Skeletal muscle cell (primary cell): ENCODE results near the gene STAT5B.
"Not testable (repeated sequence)": the region's sequence is repeated elsewhere in the genome, so short reads cannot be mapped to it uniquely, and the experiment has no call there.

Experiments used
- DNase-seq: peaks from one replicate; pipeline ENCODE4 v3.0.0-alpha.2; 2010; ENCODE audit warnings: low read depth
- H3K4me3 ChIP-seq: 2 replicates; pipeline ENCODE4 v1.5.1; 2011; ENCODE audit warnings: low read depth, mild to moderate bottlenecking, control low read depth, low read length, moderate library complexity

Gene STAT5B

DNA sequence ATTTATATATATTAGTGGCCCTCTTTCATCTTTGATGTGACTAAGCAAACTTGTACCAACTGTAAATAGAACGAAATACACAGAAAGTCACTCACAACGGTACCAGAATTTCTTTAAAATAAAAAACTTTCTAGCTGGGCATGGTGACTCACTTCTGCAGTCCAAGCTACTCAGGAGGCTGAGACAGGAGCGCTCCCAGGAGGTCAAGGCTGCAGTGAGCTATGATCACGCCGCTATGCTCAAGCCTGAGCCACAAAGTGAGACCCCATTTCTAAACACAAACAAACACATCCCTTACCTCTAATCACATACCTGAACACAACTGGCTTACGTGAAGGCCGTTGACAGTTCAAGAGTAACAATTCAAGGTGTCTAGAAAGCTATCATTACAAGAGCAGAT is 29.7 kb downstream of the STAT5B start:
- no peak overlapping the region for H3K4me3 ChIP-seq
- no peak for DNase-seq

DNA sequence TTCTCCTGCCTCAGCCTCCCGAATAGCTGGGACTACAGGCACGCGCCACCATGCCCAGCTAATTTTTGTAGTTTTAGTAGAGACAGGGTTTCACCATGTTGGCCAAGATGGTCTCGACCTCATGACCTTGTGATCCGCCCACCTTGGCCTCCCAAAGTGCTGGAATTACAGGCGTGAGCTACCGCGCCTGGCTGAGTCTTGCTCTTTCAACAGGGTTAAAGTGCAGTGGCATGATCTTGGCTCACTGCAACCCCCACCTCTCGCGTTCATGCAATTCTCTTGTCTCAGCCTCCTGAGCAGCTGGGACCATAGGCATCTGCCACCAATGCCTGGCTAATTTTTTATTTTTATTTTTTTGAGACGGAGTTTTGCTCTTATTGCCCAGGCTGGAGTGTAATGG is 31.0 kb downstream of the STAT5B start:
- not testable (repeated sequence) for DNase-seq, H3K4me3 ChIP-seq

DNA sequence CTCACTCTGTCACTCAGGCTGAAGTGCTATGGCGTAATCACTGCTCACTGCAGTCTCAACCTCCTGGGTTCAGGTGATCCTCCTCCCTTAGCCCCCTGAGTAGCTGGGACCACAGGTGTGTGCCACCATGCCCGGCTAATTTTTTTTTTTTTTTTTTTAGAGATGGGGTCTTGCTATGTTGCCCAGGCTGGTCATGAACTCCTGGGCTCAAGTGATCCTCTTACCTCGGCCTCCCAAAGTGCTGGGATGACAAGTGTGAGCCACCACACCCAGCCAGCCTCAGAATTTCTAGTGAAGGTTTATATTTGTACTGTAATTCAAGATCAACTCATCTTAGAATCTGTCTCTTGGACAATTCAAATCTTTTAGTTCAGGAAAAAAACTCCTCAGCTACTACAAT is 32.1 kb downstream of the STAT5B start:
- DNase-seq, result not testable (repeated sequence)

DNA sequence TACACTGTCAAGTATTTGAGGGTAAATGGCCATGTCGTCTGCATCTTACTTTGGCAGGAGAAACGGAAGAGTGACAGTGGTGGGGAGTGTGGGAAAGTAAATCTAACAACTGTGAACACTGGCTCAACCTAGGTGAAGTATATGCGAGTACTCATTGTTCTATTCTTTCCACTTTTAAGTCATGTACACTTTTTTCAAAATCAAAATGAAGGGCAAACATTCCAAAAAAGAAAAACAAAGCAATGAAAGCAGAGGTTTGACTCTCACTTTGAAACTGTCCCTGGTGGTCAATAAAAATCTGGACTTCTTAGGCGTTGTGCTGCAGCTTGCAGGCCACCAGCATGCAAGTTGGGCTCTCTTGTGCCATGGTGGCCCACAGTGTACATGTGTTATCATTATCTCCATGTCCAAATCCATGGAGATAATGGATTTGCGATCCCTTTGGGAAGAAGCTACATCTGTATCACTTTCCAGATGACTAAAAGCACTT is 32.7 kb downstream of the STAT5B start:
- H3K4me3 ChIP-seq, result no peak overlapping the region
- DNase-seq, result no peak

More for the DNA sequence above, 32.1 kb downstream of the STAT5B start:
- H3K4me3 ChIP-seq, result not testable (repeated sequence)

DNA sequence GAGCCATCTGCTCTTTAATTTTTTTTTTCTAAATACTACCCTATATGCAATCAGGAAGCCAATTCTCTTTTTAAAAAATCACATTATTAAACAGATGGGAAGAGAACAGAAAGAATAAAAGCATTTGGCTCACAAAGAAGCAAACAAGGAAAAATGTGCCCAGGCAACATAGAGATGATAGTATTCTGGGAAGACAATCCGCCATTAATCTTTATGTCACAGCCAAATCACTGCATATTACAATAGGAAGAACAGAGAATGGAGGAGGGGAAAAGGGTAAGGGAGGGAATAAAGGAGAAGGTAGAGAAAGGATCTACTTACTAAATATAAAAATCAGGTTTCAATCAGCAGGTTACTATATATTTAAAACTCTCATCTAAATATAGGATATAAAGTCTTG is 34.3 kb downstream of the STAT5B start:
- no peak for DNase-seq
- H3K4me3 ChIP-seq, result no peak overlapping the region

DNA sequence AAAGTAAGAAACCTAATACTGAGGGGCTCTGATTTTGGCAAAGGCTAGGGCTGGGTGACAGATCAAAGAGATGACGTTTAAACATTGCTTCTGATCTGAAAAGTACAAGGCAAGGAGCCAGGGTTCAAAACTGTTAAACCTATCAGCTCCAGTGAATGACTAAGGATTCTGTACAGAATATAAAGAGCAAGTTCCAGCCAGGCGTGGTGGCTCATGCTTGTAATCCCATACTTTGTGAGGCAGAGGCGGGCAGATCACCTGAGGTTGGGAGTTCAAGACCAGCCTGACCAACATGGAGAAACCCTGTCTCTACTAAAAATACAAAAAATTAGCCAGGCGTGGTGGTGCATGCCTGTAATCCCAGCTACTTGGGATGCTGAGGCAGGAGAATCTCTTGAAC is 35.3 kb downstream of the STAT5B start:
- H3K4me3 ChIP-seq, DNase-seq: not testable (repeated sequence)

DNA sequence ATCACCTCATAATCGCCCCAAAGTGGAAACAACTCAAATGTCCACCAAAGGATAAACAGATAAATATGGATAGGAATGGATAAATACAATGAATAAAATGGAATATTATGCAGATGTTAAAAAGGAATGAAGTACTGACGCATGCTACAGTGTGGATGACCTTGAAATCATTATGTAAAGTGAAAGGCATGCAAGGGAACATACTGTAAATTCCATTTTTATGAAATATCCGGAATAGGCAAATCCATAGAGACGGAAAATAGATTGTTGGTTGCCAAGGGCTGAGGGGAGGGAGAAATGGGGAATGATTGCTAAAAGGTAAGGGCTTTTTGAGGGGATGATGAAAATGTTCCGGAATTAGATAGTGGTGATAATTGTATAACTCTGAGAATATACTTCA is 36.0 kb downstream of the STAT5B start:
- DNase-seq, result no peak
- H3K4me3 ChIP-seq, result no peak overlapping the region

DNA sequence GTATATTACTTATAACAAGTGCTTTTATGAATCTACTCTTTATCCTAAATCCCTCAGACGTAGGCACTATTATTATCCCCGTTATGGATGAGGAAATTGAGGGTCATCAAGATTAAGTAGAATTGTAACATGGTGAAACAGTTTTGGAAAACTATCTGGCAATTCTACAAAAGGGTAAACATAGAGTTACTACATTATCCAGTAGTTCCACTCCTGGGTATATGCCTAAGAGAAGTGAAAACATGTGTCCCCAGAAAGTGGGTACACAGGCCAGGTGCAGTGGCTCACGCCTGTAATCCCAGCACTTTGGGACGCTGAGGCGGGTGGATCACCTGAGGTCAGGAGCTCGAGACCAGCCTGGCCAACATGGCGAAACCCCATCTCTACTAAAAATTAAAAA is 36.6 kb downstream of the STAT5B start:
- DNase-seq, H3K4me3 ChIP-seq: not testable (repeated sequence)

DNA sequence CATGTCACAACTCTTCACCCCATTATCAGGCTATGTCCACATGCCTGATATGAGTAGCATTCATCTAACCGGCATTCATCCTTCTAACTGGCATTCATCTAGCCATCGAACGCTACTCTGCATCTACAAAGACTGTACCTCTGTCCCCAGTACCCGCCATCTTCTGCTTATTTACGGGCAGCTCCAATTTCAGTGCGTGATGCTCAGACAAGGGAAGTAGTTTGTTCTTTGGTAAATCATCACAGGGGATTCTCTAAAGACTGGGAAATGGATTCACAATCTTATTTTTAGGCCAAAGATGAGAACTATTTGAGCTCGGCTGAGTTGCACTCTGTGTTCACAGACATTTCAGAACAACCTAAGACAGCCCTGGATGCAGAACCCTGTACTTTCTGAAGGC is 39.4 kb downstream of the STAT5B start:
- DNase-seq, result no peak
- no peak overlapping the region for H3K4me3 ChIP-seq

DNA sequence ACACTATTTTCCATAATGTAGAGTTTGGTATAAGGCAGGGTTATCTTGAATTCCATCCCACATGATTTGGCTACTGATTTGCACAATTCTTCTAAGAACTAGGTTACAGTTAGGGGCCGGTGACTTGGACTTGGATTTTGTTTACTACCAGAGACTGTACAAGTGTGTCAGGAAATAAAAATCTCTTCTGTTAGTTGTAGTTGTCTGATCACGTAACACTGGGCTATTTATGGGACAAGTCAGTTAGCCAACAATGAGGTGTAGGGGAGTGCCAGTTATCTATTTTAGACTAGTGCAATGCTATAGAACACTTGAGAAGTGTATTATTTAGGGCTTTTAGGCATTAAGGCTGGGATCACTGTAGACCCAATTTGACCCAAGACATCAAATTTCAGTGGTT is 42.2 kb downstream of the STAT5B start:
- no peak overlapping the region for H3K4me3 ChIP-seq
- no peak for DNase-seq

DNA sequence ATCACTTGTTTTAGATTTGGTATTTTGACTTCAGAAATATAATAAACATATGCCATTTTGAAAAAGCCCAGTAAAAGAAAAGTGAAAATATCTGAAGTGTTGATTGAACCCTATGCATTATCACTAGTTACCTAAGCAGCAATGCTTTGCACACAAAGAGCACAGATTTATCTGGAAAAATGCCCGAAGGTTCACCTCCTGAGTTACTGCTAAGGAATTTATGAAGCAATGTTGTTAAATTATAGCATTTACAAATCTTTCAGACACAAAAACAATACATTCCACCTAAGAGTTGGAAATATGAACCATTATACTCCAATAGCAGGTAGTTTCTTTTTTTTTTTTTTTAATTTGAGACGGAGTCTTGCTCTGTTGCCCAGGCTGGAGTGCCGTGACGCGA is 43.0 kb downstream of the STAT5B start:
- no peak overlapping the region for H3K4me3 ChIP-seq
- no peak for DNase-seq

DNA sequence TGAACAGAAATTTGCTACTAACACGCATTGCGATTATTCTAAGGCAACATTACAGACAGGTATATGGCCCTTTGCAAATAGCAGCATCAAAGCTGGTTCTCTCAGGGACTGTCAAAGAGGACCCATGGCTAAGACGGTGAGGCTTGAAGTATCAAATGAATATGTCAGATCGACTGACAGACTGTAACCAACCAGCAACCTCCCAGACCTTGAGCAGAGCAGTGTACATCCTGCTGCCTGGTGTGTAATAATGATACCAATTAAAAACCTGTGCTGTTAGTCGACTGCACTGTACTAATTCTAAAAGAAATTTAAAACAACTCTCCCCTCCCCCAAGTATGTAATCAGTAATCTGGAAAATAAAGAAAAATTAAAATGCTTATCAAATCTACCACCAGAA is 46.0 kb downstream of the STAT5B start:
- no peak overlapping the region for H3K4me3 ChIP-seq
- no peak for DNase-seq

DNA sequence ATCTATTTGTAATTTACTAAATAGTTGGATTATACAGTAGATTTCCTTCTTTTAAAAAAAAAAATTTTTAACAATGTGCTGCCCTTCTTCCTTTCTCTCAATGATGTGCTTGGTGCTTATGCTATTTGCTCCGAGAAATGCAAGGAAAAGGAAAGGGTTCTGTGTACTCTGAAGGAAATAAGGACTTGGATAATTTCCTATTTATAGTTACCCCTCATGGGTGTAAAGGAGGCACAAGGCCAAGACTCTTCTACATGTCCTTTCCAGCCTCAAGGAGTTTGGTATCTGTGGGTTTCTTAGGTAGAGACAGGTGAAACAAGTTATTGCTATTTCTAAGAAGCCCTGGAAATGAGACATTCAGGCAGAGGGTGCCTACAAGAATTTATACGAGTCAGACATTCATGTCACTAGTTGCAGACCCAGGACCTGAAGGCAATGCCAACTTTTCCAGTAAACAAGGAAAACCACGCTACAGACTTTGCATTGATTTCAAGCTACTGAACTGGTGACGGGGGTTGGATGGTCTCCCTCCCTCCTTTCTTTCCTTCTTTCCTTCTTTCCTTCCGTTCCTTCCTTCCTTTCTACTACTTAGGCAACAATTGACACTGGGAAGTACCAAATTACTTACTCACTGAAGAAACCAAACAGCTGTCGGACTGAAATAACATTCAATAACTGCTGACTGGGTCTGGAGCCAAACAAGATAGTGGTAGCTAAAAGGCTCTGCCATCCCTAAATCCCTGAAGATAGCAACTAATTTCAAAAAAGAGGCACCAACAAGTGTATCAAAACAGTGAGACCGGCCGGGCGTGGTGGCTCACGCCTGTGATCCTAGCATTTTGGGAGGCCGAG is 48.1 kb downstream of the STAT5B start:
- no peak overlapping the region for H3K4me3 ChIP-seq
- no peak for DNase-seq

DNA sequence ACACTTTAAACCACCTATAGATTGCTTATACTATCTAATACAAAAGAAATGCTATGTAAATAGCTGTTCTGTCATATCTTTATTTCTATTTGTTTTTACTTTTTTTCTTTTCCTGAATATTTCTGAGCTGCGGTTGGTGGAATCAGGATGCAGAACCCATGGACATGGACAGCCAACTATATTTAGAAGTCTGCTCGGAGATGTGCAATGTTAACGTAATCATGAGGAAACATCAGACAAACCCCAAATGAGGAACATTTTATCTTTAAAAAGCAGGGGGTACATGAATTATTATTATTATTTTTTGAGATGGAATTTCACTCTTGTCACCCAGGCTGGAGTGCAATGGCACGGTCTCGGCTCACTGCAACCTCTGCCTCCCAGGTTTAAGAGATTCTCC is 50.5 kb downstream of the STAT5B start:
- DNase-seq, result no peak
- H3K4me3 ChIP-seq, result no peak overlapping the region

DNA sequence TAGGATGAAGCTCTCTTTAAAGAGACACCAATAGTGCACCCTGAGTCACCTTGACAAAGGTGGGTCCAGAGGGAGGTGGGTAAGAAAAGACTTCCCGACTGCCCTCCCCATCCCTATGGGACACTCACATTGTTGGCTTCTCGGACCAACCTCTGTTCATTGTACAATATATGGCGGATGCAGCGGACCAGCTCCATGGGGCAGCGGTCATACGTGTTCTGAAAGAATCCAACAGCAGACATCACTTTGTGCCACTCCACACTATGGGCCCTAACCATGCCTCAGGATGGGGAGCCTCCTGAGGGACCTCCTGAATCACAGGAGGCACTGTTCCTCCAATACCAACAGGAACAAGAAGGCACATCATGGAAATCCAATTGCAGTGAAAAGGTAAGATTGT is 51.5 kb downstream of the STAT5B start:
- no peak for DNase-seq
- no peak overlapping the region for H3K4me3 ChIP-seq

DNA sequence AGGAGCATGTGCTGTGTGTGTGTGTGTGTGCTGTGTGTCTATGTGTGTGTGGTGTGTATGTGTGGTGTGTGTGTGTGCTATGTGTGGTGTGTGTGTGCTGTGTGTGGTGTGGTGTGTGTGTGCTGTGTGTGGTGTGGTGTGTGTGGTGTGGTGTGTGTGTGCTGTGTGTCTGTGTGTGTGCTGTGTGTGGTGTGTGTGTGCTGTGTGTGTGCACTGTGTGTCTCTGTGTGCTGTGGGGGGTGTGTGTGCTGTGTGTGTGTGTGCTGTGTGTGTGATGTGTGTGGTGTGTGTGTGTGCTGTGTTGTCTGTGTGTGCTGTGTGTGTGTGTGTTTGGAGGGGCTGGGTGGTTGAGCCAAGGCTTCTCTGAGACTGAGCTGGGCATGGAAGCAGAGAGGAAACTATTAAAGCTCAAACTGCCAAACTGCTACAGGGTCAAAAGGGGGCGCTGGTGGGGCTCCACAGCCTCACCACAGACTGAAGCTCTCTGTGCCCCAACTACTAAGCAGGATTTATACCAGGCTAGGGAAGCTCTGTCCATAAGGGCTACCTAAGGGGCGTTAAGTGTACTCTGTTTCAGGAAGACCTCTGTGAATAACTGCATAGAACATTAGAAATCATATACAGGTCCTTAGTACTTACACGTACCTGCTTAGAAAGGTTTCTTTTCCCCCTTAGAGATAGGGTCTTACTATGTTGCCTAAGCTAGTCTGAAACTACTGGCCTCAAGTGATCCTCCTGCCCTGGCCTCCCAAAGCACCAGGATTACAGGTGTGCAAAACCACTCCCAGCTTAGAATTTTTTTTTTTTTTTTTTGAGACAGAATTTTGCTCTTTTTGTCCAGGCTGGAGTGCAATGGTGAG is 54.1 kb downstream of the STAT5B start:
- DNase-seq, result no peak
- H3K4me3 ChIP-seq, result no peak overlapping the region

DNA sequence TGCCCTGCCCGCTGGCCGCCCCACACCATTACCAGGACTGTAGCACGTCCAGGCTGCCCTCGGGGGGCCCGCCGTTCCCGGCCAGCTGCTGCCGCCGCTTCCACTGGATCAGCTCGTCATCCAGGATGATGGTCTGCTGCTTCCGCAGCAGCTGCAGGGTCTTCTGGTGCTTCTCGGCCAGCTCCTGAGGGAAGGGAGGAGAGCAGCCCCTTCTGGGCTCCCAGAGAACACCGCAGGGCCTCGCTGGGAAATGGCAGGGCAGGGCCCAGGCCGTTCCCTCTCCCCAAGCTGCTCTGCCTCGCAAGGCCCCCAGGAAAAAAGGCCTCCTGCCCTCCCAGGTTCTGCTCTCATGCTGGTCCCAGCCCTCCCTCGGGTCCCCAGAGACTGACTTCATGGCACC is 56.9 kb downstream of the STAT5B start:
- not testable (repeated sequence) for H3K4me3 ChIP-seq, DNase-seq

DNA sequence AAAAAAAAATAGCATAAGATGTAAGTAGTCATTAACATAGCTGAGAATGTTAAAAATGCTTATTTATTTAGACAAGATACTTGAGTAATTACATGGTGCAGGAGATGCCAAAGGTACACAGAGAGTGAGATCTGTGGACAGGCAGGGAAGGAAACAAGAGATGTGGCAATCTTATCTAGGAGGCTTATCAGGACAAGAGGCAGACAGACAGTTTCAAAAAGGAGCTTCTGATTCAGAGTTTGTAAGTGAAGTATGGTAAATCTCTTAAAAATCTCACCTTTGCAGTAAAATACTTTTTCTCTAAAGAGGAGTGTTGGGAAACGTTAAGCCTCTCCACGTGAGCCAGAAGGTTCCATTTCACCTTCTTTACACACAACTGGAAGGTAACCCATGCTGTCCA is 62.0 kb downstream of the STAT5B start:
- DNase-seq, result no peak
- no peak overlapping the region for H3K4me3 ChIP-seq

DNA sequence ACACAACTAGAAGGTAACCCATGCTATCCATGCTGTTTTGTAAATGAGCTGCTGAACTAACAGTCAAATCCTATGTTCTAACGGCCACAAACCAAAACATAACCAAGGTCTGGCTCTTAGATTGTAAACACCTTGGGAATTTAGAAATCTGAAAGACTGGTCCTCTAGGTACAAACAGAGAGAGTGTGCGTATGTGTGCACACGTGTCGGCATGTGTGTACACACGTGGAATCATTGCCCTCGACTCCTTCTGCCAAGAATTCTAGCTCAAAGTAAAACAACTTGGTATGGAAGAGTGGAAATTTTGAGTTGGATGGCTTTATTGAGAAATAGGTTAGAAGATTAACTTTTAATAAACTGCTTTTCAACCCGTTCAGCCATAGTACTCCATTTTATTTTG is 63.8 kb downstream of the STAT5B start:
- no peak for DNase-seq

DNA sequence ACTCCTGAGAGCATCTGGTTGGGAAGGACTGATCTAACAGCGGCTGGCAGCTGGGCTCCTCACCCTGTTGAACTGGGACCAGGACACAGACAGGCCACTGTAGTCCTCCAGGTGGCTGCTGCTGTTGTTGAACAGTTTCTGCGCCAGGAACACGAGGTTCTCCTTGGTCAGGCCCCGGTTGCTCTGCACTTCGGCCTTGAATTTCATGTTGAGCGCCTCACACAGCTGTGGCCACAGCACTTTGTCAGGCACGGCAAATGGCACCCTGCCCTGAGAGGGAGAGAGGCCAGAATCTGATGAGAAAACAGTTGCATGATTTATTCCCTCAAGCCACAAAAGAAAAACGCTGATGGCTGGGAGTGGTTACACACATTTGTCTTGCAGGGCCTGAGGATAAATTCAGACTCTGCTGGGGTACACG is 64.3 kb downstream of the STAT5B start:
- not testable (repeated sequence) for H3K4me3 ChIP-seq
- peak; percentile 18 for DNase-seq

More for the DNA sequence above, 63.8 kb downstream of the STAT5B start:
- no peak overlapping the region for H3K4me3 ChIP-seq
